WERI-Rb-1 (cell line): ENCODE data around the gene EIF3F.

Source experiments
- DNase-seq: peaks from one replicate; pipeline ENCODE4 v3.0.0-alpha.2; 2020
- H3K27ac ChIP-seq: fragments of 250-450 bp; sonication (Bioruptor Pico); 2 replicates; pipeline ENCODE4 v1.5.1; 2020; ENCODE audit warnings: mild to moderate bottlenecking, moderate library complexity
- H3K27me3 ChIP-seq: fragments of 250-450 bp; sonication (Bioruptor Pico); 2 replicates; pipeline ENCODE4 v1.5.1; 2021; ENCODE audit warnings: mild to moderate bottlenecking, low read depth, moderate library complexity; ENCODE audit not compliant: insufficient read depth, severe bottlenecking
- H3K36me3 ChIP-seq: fragments of 250-450 bp; sonication (Bioruptor Pico); 2 replicates; pipeline ENCODE4 v1.5.1; 2020; ENCODE audit warnings: mild to moderate bottlenecking, moderate library complexity
- H3K4me3 ChIP-seq: 2 replicates; pipeline ENCODE4 v1.5.1; 2011; ENCODE audit warnings: low read depth, mild to moderate bottlenecking, control low read depth, low read length
- H3K9me3 ChIP-seq: fragments of 250-450 bp; sonication (Bioruptor Pico); 2 replicates; pipeline ENCODE4 v1.5.1; 2021; ENCODE audit warnings: mild to moderate bottlenecking, moderate library complexity; ENCODE audit not compliant: severe bottlenecking
- CTCF ChIP-seq: IDR thresholded peaks from 2 replicates; pipeline ENCODE4 v1.5.1; 2011; ENCODE audit warnings: low read depth, mild to moderate bottlenecking, control low read depth, inconsistent platforms, low read length

EIF3F gene

GRCh38 chr11:8038811-8039529, 51.8 kb downstream of the EIF3F start:
- Histone ChIP-seq H3K27ac (no peak overlapping the region), H3K9me3 (no peaks in the 10 kb centered on the region), H3K36me3 (no peaks in the 10 kb centered on the region), H3K27me3 (no peaks in the 10 kb centered on the region), H3K4me3 (no peak overlapping the region)
- no peak for TF ChIP-seq CTCF
- DNase-seq, result no peak

GRCh38 chr11:8039530-8040260, 52.6 kb downstream of the EIF3F start:
- TF ChIP-seq CTCF, result no peak

GRCh38 chr11:8040261-8040920, 53.3 kb downstream of the EIF3F start:
- no peak for TF ChIP-seq CTCF
- Histone ChIP-seq H3K27me3 (no peaks in the 10 kb centered on the region), H3K36me3 (no peaks in the 10 kb centered on the region), H3K27ac (no peak overlapping the region), H3K9me3 (no peaks in the 10 kb centered on the region), H3K4me3 (no peak overlapping the region)
- no peak for DNase-seq

More at GRCh38 chr11:8039530-8040260, 52.6 kb downstream of the EIF3F start:
- no peaks in the 10 kb centered on the region for H3K9me3 ChIP-seq
- no peak overlapping the region for H3K4me3 ChIP-seq
- no peaks in the 10 kb centered on the region for H3K27me3 ChIP-seq
- no peak overlapping the region for H3K27ac ChIP-seq
- no peak for DNase-seq
- H3K36me3 ChIP-seq, result no peaks in the 10 kb centered on the region

- H3K27ac ChIP-seq, result no peak overlapping the region
- no peak for TF ChIP-seq CTCF
- H3K36me3 ChIP-seq, result no peaks in the 10 kb centered on the region
- H3K27me3 ChIP-seq, result no peaks in the 10 kb centered on the region
- DNase-seq, result no peak
- no peak overlapping the region for H3K4me3 ChIP-seq
- H3K9me3 ChIP-seq, result no peaks in the 10 kb centered on the region
Measured at GRCh38 chr11:8040921-8041285, 53.8 kb downstream of the EIF3F start.

- DNase-seq, result no peak
- no peaks in the 10 kb centered on the region for H3K27me3 ChIP-seq
- H3K27ac ChIP-seq, result no peak overlapping the region
- no peak for TF ChIP-seq CTCF
- no peaks in the 10 kb centered on the region for H3K9me3 ChIP-seq
- H3K36me3 ChIP-seq, result no peaks in the 10 kb centered on the region
- H3K4me3 ChIP-seq, result no peak overlapping the region
Measured at GRCh38 chr11:8041576-8041975, 54.4 kb downstream of the EIF3F start.
